PFSK-1 (cell line): Measurements from ENCODE around the gene NCAPH2.

Source experiments
- FOXP2 ChIP-seq: optimal IDR thresholded peaks from 2 replicates; pipeline ENCODE3; 2011; ENCODE audit warnings: borderline replicate concordance, control low read depth, inconsistent platforms; ENCODE audit not compliant: insufficient read depth; ENCODE audit errors: extremely low read length, extremely low read depth
- POLR2AphosphoS5 ChIP-seq: IDR thresholded peaks from 2 replicates; pipeline ENCODE4 v1.6.1; 2012; ENCODE audit warnings: low read depth, mild to moderate bottlenecking, control low read depth, low read length, moderate library complexity
- SIN3A ChIP-seq: IDR thresholded peaks from 2 replicates; pipeline ENCODE4 v1.6.1; 2012; ENCODE audit warnings: mild to moderate bottlenecking, low read length, moderate library complexity, borderline replicate concordance; ENCODE audit not compliant: insufficient read depth
- TAF1 ChIP-seq: IDR thresholded peaks from 2 replicates; pipeline ENCODE4 v1.6.1; 2012; ENCODE audit warnings: low read length, control low read depth, borderline replicate concordance; ENCODE audit not compliant: insufficient read depth
- TF ChIP-seq, protein P1 (sequence below), 2 experiments: IDR thresholded peaks; 2 replicates each; pipeline versions ENCODE4 v1.6.1 to v1.8.0; 2011 to 2012; ENCODE audit warnings: low read depth in 2 of 2, low read length in 2 of 2, control low read depth in 1 of 2, inconsistent platforms in 1 of 2, mild to moderate bottlenecking in 1 of 2, moderate library complexity in 1 of 2; ENCODE audit not compliant: insufficient read depth in 1 of 2

NCAPH2 gene

DNA sequence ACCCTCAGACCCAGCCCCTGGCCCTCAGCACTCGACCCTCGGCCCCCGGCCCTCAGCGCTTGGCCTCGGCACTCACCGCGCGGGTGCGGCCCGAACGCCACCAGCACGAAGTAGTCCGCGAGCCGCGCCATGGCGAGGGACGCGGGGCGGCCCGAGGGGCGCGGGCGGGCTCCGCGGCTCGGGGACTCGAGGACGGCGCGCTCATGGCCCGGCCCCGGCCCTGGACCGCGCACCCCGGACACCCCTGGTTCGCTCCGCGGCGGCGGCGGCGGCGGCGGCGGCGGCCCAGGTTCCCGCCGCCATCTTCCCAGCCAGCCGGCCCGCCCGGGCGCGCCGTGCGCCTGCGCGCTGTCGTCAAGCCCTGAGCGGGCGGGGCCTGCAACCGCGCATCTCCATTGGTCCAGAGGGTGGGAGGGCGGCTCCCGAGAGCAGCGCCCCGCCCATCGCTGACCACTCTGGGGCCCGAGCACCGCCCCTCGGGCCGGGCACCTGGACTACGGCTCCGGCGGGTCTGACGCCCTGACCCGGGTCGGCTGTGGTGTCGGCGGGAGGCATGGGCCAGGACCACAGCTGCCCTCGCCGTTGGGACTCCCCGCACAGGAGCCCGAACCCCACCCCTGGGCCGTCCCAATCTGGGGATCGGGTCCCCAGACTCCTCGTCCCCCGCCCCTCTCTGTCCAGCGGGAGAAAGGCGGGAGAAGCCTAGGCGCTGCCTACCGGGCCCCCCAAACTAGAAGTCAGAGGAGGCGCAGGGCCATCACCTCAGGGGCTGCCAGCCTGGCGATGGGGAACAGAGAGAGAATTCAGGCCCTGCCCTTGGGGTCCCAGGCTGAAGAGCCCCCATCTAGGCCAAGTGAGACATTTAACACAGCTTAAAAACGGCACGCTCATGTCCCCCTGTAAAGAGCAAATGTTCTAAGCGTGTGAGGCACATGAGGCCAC is 33.0 kb upstream of the NCAPH2 start, which contains the start of gene SBF1:
SBF1 (minus strand) TSS at position 326 of the 942 bp plus-strand sequence; CDS start at position 131, 195 bp downstream.
- TF ChIP-seq SIN3A (no peak), POLR2AphosphoS5 (peak; percentile 66; the same call in 1 of the 2 replicates), FOXP2 (peak; percentile 78)

DNA sequence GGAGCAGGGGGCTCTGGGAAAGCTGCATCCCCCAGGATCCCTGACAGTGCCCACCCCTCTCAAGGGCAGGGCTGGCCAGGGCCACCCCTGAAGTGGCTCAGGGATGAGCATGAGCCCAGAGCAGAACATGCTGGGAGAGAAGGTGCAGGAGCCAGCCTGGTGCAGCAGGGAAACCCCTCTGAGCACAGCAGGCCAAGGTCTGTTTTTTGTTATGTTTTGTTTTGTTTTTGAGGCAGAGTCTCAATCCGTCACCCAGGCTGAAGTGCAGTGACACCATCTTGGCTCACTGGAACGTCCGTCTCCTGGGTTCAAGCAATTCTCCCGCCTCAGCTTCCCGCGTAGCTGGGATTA is 32.4 kb upstream of the NCAPH2 start:
- TF ChIP-seq FOXP2 (no peak), TAF1 (no peak), SIN3A (no peak), POLR2AphosphoS5 (no peak)
- TF ChIP-seq, protein P1, sequence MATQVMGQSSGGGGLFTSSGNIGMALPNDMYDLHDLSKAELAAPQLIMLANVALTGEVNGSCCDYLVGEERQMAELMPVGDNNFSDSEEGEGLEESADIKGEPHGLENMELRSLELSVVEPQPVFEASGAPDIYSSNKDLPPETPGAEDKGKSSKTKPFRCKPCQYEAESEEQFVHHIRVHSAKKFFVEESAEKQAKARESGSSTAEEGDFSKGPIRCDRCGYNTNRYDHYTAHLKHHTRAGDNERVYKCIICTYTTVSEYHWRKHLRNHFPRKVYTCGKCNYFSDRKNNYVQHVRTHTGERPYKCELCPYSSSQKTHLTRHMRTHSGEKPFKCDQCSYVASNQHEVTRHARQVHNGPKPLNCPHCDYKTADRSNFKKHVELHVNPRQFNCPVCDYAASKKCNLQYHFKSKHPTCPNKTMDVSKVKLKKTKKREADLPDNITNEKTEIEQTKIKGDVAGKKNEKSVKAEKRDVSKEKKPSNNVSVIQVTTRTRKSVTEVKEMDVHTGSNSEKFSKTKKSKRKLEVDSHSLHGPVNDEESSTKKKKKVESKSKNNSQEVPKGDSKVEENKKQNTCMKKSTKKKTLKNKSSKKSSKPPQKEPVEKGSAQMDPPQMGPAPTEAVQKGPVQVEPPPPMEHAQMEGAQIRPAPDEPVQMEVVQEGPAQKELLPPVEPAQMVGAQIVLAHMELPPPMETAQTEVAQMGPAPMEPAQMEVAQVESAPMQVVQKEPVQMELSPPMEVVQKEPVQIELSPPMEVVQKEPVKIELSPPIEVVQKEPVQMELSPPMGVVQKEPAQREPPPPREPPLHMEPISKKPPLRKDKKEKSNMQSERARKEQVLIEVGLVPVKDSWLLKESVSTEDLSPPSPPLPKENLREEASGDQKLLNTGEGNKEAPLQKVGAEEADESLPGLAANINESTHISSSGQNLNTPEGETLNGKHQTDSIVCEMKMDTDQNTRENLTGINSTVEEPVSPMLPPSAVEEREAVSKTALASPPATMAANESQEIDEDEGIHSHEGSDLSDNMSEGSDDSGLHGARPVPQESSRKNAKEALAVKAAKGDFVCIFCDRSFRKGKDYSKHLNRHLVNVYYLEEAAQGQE (IDR thresholded peaks at IDR 0.05; ENCODE audit: insufficient read depth in 1 of 2, low read depth in 2 of 2, low read length in 2 of 2), result no peak

DNA sequence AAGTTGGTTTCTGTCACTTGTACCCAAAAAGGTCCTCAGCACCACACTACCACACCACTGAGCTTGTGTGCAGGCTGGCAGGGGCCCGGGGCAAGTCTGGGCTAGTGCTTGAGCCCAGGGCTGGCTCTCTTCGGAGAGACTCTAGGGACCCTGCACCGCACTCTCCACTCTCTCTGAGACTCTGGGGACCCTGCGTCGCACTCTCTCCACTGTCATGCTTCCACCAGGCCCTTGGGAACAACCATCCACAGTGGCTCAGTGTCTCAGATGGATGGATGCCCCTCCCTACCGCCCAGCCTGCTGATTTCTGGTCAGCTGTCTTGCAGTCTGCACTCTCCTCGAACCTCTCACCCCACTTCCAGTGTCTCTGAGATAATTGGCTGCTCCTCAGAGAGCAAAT is 31.2 kb upstream of the NCAPH2 start:
- TF ChIP-seq FOXP2, result no peak
- TF ChIP-seq, protein P1 (IDR thresholded peaks at IDR 0.05; ENCODE audit: insufficient read depth in 1 of 2, low read depth in 2 of 2, low read length in 2 of 2), result no peak
- TF ChIP-seq SIN3A, result no peak
- TF ChIP-seq POLR2AphosphoS5, result no peak
- no peak for TF ChIP-seq TAF1

DNA sequence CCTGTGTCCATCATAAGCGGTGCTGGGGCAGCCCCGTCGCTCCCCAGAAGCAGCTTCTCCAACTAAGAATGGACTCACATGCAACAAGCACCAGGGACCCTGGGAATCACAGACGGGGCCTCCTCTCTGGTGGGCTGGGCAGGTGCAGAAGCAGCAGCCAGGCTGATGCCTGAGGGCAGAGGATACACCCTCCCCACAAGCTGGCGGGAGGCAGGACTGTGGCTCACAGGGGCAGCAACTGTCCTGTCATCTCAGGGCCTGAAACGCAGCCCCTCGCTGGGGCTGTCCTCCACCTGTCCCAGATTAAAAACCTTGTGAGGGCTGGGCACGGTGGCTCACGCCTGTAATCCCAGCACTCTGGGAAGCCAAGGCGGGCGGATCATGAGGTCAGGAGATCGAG is 30.1 kb upstream of the NCAPH2 start:
- TF ChIP-seq POLR2AphosphoS5, result no peak

DNA sequence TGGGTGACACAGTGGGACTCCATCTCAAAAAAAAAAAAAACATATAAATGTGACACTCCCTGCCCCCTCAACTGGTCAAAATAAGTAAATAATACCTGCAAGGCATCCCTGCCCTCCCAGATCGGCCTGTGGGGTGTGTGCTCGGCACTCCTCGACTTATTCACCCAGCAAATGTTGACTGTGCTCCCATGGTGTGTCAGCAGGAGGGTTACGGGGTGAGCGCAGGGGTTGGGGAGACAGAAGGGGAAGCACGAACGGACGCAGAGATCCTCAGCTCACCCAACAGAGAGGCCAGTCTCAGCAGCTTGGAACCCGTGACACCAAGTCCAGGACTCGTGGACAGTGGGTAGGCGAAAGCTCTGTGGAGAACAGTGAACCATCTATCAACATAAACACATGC is 28.3 kb upstream of the NCAPH2 start:
- TF ChIP-seq TAF1, result no peak
- TF ChIP-seq, protein P1 (IDR thresholded peaks at IDR 0.05; ENCODE audit: insufficient read depth in 1 of 2, low read depth in 2 of 2, low read length in 2 of 2), result no peak
- TF ChIP-seq POLR2AphosphoS5, result no peak
- TF ChIP-seq FOXP2, result no peak
- no peak for TF ChIP-seq SIN3A

DNA sequence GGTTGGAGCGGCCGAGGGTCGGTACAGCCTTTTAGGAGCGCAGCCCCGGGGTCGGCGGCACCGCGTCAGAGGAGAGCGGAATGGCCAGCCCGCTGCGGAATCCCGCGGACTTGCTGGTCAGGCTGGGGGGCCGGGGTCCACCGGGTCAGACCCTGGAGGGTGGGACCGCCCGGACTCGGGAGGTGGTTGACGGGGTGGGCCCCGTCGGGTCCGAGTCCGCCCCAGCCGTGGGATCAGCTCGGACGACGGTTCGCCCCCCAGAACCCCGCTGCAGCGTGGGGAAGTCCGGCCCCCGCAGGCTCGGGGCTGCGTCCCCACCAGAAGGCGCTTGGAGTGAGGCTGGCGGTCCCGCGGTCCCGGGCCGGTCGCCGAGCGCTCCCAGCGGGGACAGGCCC is 27.0 kb upstream of the NCAPH2 start:
- no peak for TF ChIP-seq POLR2AphosphoS5
- TF ChIP-seq FOXP2, result no peak

DNA sequence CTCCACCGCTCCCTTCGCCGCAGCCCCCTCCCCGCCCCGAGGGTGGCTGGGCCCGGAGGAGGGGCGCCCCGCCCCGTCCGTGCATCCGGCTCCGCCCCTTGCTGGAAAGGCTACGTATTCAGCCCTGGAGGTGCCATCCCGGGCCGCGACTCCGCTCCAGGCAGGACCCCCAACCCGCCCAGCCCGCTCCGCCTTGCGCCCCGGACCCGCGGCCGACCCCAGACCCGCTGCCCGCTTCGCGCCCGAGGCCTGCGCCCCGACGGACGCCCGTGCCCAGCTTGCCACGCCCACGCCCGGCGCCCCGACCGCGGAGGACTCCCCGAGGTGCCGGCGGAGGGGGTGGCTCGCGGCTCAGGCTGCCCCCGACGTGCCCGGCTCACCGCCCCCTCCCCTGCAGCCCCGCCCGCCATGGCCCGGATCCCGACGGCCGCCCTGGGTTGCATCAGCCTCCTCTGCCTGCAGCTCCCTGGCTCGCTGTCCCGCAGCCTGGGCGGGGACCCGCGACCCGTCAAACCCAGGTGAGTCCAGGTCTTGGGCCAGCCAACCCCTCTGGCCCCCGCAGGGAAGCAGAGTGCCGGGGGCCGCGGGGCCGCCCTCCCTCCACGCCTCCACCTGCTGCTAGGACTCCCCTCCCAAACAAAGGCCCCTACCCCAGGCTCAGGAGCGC is 26.5 kb upstream of the NCAPH2 start, which contains the start of gene ADM2:
ADM2 (plus strand) TSS at position 104 of the 667 bp plus-strand sequence; CDS start at position 409, 305 bp downstream.
- TF ChIP-seq FOXP2, result no peak
- TF ChIP-seq TAF1, result no peak
- TF ChIP-seq, protein P1 (IDR thresholded peaks at IDR 0.05; ENCODE audit: insufficient read depth in 1 of 2, low read depth in 2 of 2, low read length in 2 of 2), result no peak
- no peak for TF ChIP-seq SIN3A
- no peak for TF ChIP-seq POLR2AphosphoS5
